Esophagus squamous epithelium (tissue), 4 donors: ENCODE measurements around the gene HPN.

ENCODE experiments used
- POLR2A ChIP-seq, 4 donors: fragments of 450-650 bp; IDR thresholded peaks; one replicate each; pipeline ENCODE4 v1.6.1; 2017; ENCODE audit warnings: antibody characterized with exemption in 4 of 4, mild to moderate bottlenecking in 4 of 4, moderate library complexity in 3 of 4
- TF ChIP-seq, protein P1 (sequence below), 6 experiments: fragments of 450-650 bp in 4 of 6; fragments of 200-600 bp in 2 of 6; sonication (generic) in 2 of 6; IDR thresholded peaks; one replicate each; pipeline ENCODE4 v1.5.1; 2016 to 2019; ENCODE audit warnings: antibody characterized with exemption in 6 of 6, mild to moderate bottlenecking in 4 of 6, moderate library complexity in 4 of 6

DNA sequence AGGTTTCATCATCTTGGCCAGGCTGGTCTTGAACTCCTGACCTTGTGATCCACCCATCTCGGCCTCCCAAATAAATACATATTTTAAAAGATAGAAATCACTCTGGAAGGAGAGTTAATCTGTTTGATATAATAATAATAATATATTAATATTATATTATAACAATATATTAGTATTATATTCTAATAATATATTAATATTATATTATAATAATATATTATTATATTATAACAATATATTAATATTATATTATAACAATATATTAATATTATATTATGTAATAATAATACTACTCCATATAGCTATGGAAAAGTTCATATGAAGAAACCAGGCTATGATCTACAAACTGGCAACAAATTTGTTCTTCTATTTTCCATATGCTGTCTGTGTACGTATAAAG, 16.8 kb downstream of the HPN start:
- TF ChIP-seq POLR2A (IDR thresholded peaks at IDR 0.05): no peak
- TF ChIP-seq, protein P1, sequence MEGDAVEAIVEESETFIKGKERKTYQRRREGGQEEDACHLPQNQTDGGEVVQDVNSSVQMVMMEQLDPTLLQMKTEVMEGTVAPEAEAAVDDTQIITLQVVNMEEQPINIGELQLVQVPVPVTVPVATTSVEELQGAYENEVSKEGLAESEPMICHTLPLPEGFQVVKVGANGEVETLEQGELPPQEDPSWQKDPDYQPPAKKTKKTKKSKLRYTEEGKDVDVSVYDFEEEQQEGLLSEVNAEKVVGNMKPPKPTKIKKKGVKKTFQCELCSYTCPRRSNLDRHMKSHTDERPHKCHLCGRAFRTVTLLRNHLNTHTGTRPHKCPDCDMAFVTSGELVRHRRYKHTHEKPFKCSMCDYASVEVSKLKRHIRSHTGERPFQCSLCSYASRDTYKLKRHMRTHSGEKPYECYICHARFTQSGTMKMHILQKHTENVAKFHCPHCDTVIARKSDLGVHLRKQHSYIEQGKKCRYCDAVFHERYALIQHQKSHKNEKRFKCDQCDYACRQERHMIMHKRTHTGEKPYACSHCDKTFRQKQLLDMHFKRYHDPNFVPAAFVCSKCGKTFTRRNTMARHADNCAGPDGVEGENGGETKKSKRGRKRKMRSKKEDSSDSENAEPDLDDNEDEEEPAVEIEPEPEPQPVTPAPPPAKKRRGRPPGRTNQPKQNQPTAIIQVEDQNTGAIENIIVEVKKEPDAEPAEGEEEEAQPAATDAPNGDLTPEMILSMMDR (IDR thresholded peaks at IDR 0.05): no peak
